C4-2B (cell line): ENCODE results near the gene TUBGCP2.

Source experiments
- ZFX ChIP-seq: fragments of 450-650 bp; IDR thresholded peaks from 2 replicates; pipeline ENCODE4 v1.6.1; 2017
- TF ChIP-seq, protein P1 (sequence below): fragments of 450-650 bp; conservative IDR thresholded peaks from 2 replicates; pipeline ENCODE4 v1.5.1; 2017; ENCODE audit warnings: mild to moderate bottlenecking

DNA sequence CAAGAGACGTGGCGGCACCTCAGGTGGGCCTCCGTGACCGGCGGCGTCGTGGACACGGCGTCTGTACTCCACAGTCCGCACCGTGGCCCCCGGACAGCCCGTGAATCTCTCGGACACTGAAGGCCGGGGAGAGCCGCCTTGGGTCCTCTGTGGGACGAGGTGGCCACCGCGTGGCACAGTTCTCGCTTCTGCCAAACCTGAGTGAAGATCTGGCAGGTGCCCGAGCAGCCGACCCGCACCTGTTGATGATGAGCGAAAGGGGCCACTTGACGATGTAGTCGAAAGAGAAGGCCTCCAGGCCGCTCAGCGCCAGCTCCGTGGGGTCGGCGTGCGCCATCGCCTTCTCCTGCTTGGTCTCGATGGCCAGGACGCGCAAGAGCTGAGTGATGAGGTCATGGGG, 23.5 kb downstream of the TUBGCP2 start:
- TF ChIP-seq, protein P1, sequence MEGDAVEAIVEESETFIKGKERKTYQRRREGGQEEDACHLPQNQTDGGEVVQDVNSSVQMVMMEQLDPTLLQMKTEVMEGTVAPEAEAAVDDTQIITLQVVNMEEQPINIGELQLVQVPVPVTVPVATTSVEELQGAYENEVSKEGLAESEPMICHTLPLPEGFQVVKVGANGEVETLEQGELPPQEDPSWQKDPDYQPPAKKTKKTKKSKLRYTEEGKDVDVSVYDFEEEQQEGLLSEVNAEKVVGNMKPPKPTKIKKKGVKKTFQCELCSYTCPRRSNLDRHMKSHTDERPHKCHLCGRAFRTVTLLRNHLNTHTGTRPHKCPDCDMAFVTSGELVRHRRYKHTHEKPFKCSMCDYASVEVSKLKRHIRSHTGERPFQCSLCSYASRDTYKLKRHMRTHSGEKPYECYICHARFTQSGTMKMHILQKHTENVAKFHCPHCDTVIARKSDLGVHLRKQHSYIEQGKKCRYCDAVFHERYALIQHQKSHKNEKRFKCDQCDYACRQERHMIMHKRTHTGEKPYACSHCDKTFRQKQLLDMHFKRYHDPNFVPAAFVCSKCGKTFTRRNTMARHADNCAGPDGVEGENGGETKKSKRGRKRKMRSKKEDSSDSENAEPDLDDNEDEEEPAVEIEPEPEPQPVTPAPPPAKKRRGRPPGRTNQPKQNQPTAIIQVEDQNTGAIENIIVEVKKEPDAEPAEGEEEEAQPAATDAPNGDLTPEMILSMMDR = no peak
- TF ChIP-seq ZFX = no peak
